ENCODE results near the gene RIT2. TPM values are rescaled to one million over a fixed set of nuclear protein-coding genes. Genes with fewer than 3 reads are reported as not detected.

Gene RIT2
- total RNA-seq, 4 donors from 2014 or later: not detected

GRCh38 chr18:42782929-42783328 lies 332.6 kb downstream of the RIT2 start:
- Histone ChIP-seq H3K4me1 (no peaks in the 10 kb centered on the region), H3K9me3 (no peaks in the 10 kb centered on the region), H3K27me3 (no peaks in the 10 kb centered on the region), H3K36me3 (no peaks in the 10 kb centered on the region), H3K4me3 (no peak overlapping the region), H3K27ac (no peak overlapping the region)
- WGBS: 51% methylated on average over 4 of the region's 4 CpGs
- TF ChIP-seq CTCF (IDR thresholded peaks at IDR 0.05) (no peak), POLR2AphosphoS5 (IDR thresholded peaks at IDR 0.05) (no peak), EP300 (IDR thresholded peaks at IDR 0.05) (no peak), POLR2A (IDR thresholded peaks at IDR 0.05) (no peak)
- DNase-seq (ENCODE audit: low spot score in 2 of 2): no peak

GRCh38 chr18:42781298-42781815 lies 334.1 kb downstream of the RIT2 start:
- WGBS: 81% methylated on average over 5 of the region's 5 CpGs
- Histone ChIP-seq H3K27ac (no peak overlapping the region), H3K4me1 (no peaks in the 10 kb centered on the region)

GRCh38 chr18:42780171-42780570 lies 335.3 kb downstream of the RIT2 start:
- no peak for TF ChIP-seq POLR2AphosphoS5 (IDR thresholded peaks at IDR 0.05)
- TF ChIP-seq EP300 (IDR thresholded peaks at IDR 0.05): no peak

More at GRCh38 chr18:42781298-42781815, 334.1 kb downstream of the RIT2 start:
- H3K36me3 ChIP-seq: no peaks in the 10 kb centered on the region
- DNase-seq (ENCODE audit: low spot score in 2 of 2): no peak
- TF ChIP-seq POLR2AphosphoS5 (IDR thresholded peaks at IDR 0.05) (no peak), POLR2A (IDR thresholded peaks at IDR 0.05) (no peak), EP300 (IDR thresholded peaks at IDR 0.05) (no peak), CTCF (IDR thresholded peaks at IDR 0.05) (no peak)
- no peaks in the 10 kb centered on the region for H3K27me3 ChIP-seq
- H3K4me3 ChIP-seq: no peak overlapping the region
- no peaks in the 10 kb centered on the region for H3K9me3 ChIP-seq

GRCh38 chr18:42778445-42779042 lies 336.9 kb downstream of the RIT2 start:
- Histone ChIP-seq H3K4me3 (no peak overlapping the region), H3K4me1 (no peaks in the 10 kb centered on the region), H3K27me3 (no peaks in the 10 kb centered on the region), H3K27ac (no peak overlapping the region), H3K9me3 (no peaks in the 10 kb centered on the region), H3K36me3 (no peaks in the 10 kb centered on the region)
- TF ChIP-seq EP300 (IDR thresholded peaks at IDR 0.05): no peak
- TF ChIP-seq CTCF (IDR thresholded peaks at IDR 0.05): no peak
- TF ChIP-seq POLR2AphosphoS5 (IDR thresholded peaks at IDR 0.05): no peak
- TF ChIP-seq POLR2A (IDR thresholded peaks at IDR 0.05): no peak
- 72% methylated on average over 4 of the region's 4 CpGs for WGBS
- no peak for DNase-seq (ENCODE audit: low spot score in 2 of 2)

More at GRCh38 chr18:42780171-42780570, 335.3 kb downstream of the RIT2 start:
- no peak for DNase-seq (ENCODE audit: low spot score in 2 of 2)
- Histone ChIP-seq H3K36me3 (no peaks in the 10 kb centered on the region), H3K27me3 (no peaks in the 10 kb centered on the region), H3K27ac (no peak overlapping the region), H3K4me3 (no peak overlapping the region), H3K9me3 (no peaks in the 10 kb centered on the region), H3K4me1 (no peaks in the 10 kb centered on the region)

GRCh38 chr18:42778024-42778423 lies 337.5 kb downstream of the RIT2 start:
- H3K4me1 ChIP-seq: no peaks in the 10 kb centered on the region
- H3K9me3 ChIP-seq: no peaks in the 10 kb centered on the region
- DNase-seq (ENCODE audit: low spot score in 2 of 2): no peak
- no peak overlapping the region for H3K4me3 ChIP-seq
- no peak overlapping the region for H3K27ac ChIP-seq
- no peaks in the 10 kb centered on the region for H3K36me3 ChIP-seq
- no peaks in the 10 kb centered on the region for H3K27me3 ChIP-seq
- no peak for TF ChIP-seq CTCF (IDR thresholded peaks at IDR 0.05)
- TF ChIP-seq POLR2A (IDR thresholded peaks at IDR 0.05): no peak
- no peak for TF ChIP-seq EP300 (IDR thresholded peaks at IDR 0.05)
- TF ChIP-seq POLR2AphosphoS5 (IDR thresholded peaks at IDR 0.05): no peak
